Stimulated activated CD8-positive, alpha-beta memory T cell treated with anti-CD3 and anti-CD28 coated beads, Interleukin-15, amount 100 ng/mL, for 4 hours (primary cell): ENCODE results near the gene LTC4S.
"Not testable (repeated sequence)": the region's sequence is repeated elsewhere in the genome, so short reads cannot be mapped to it uniquely, and the experiment has no call there.

ENCODE experiments used
- DNase-seq, 2 donors: peaks; one replicate each; pipeline ENCODE4 v3.0.0-alpha.2; 2020; ENCODE audit warnings: low read depth in 2 of 2

LTC4S gene, protein sequence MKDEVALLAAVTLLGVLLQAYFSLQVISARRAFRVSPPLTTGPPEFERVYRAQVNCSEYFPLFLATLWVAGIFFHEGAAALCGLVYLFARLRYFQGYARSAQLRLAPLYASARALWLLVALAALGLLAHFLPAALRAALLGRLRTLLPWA

DNA sequence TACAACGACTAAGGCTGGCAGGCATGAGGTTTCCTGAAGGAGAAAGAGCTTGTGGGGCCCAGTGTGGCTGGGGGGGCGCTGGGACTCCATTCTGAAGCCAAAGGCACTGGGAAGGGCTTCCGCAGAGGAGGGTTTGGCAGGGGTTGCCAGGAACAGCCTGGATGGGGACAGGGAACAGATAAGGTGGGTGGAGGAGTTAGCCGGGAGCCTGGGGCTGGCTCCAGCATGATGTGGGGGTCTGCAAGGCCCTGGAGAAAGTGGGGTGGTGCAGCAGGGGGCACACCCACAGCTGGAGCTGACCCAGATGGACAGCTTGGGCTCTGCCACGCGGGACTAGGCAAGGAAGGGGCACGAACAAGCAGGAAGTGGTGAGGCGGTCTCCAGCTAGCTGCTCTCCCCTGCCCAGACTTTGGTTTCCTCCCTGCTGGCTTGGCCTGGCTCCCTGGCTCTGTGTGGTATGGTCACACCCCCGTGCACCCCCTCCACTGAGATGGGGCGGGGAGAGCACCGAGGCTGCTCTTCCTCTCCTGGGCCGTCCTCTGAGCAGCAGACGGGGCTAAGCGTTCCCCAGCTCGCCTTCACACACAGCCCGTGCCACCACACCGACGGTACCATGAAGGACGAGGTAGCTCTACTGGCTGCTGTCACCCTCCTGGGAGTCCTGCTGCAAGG lies at the start of gene LTC4S:
Gene LTC4S (plus strand): TSS at position 519 of the 672 bp plus-strand sequence. CDS start 95 bp downstream, at position 614.
- no peak for DNase-seq

DNA sequence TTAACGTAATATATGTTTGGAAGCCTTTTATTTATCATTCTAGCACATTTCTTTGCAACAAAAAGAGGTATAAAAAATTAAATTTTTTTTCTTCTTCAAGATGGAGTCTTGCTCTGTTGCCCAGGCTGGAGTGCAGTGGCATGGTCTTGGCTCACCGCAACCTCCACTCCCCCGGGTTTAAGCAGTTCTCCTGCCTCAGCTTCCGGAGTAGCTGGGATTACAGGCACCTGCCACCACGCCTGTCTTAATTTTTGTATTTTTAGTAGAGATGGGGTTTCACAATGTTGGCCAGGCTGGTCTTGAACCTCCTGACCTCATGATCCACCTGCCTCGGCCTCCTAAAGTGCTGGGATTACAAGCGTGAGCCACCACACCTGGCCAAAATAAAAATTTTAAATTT lies 49.7 kb upstream of the LTC4S start:
- not testable (repeated sequence) for DNase-seq

DNA sequence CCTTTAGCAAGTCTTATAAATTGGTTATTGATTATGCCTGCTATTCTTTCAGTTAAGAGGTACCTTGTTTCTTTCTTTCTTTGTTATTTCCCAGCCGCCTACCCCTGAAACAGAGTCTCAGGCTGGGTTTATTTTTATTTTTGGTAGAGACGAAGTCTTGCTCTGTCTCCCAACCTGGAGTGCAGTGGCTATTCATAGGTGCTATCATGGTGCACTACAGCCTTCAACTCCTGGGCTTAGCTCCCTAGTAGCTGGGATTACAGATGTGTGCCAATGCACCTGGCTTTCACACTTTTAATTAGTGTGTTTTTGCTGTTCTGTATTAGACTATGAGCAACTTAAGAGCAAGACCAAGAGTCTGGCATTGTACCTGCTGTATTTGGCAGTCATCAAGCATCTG lies 46.9 kb upstream of the LTC4S start:
- no peak for DNase-seq

DNA sequence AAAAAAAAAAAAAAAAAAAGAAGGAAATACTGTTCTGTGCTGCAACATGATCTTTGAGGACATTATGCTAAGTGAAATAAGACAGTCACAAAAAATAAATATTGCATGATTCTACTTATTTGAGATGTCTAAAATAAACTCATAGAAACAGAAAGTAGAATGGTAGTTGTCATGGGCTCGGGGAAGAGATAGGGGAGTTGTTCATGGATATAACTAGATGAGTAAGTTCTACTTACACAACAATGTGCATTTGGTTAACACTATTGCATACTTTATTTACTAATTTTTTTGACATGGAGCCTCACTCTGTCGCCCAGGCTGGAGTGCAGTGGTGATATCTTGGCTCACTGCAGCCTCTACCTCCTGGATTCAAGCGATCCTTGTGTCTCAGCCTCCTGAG lies 46.0 kb upstream of the LTC4S start:
- no peak for DNase-seq

DNA sequence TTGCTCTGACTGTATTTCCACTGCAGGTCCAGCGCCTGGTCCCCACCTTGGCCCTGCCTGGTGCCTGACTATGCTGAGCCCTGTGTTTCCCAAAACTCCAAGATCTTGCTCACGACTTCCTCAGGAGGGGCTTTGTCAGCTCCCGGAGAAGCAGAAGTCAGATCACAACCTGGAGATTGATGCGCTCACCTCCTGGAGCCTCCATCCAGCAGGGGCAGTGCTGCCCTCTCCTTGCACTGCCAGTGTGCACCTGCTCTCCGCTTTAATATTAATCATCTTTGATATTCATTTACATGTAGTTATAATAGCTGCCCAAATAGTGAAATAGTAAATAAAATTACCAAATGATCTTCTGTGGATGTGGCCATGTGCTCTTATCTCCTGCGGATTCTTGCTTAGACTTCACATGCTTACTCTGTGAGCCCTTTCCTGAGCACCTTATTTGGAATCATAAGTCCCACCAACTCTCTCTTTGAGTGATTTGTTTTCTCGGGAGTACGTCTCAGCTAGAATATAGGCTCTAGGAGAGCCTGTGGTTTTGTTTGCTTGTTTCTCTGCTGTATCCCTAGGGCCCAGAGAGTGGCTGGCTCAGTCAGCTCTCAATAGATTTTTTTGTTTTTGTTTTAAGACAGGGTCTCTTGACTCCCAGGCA lies 43.8 kb upstream of the LTC4S start:
- no peak for DNase-seq

DNA sequence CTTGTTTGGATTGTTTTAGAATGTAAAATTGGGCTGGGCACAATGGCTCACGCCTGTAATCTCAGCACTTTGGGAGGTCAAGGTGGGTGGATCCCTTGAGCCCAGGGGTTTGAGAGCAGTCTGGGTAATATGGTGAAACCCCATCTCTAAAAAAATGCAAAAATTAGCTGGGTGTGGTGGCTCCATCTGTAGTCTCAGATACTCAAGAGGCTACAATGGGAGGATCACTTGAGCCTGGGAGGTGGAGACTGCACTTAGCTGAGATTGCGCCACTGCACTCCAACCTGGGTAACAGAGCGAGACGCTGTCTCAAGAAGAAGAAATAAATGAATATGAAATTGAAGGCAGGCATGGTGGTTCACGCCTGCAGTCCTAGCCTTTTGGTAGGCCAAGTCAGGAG lies 39.8 kb upstream of the LTC4S start:
- DNase-seq, result no peak

DNA sequence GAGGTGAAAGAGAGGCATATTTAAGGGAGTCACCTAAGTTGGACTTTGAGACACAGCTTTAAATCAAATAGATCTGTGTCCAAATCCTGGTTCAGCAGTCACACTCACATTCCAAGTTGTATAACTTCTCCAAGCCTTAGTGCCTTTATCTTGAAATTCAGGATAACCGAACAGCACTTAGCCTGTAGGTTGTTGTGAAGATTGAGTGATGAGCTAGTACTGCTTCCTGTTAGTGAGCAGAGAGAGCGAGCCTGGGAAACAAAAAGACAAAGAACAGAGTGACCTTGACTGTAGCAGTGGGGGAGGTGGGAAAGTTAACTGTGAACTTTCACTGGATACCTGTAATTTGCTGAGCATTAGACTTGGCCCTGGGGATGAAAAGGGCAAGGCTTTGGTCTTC lies 38.8 kb upstream of the LTC4S start:
- DNase-seq, result no peak

DNA sequence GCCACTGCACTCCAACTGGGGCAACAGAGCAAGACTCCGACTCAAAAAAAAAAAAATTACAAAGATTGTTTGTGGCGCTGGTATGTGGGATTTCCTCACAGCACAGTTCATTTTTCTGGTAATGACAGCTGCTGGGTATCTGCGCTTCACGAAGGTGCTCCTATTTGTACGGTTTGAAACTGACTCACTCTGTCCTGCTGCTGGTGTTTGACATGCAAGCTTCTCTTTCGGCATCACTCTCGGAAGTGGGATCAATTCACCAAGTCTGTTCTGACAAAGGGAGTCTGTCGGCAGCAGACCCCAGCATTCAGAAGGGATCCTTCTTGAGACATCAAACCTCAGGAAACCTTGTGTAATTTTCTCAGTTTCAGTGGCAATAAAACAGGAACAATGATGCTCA lies 34.8 kb upstream of the LTC4S start:
- DNase-seq, result no peak

DNA sequence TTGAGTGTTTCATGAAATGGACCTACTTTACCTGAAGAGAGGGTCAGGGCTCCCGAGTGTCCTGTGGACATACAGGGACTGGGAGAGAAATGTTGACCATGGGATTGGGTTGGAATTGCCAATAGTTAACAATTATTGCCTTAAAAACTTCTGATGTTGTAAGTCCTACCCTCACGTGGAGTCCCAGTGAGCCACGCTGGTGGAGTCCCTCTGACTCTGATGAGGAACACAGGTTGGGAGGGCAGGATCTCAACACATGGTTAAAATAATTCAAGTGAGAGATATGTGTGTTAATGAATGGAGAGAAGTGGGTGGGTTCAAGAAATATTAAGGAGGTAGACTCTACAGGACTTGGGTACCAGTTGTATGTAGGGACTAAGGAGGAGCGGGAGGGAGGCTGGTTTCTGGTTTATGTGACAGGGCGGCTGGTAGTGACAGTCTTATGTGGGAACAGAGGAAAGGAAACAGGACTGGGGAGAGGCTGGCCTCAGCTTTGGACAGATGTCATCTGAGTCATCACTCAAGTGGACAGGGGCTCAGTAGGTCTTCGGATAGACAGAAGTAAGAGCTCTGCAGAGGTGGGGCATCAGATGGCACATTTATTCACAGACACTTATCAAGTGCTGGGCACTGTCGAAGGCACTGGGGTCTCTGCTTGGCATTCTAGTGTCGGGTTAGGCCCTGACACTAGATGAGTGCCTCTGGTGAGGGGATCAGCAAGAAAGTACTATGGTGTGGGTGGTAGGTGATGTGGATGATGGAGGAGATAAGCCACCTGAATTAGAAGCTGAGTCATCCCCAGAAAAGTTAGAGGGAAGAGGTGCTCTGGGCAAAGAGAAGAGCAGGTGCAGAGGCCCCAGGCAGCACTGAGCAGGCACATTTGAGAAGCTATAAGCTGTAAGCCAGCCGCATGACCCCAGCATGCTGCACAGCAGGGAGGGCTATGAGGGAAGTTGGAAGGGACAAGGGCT lies 33.9 kb upstream of the LTC4S start:
- DNase-seq, result peak in 1 of 2 donors; percentile 2

DNA sequence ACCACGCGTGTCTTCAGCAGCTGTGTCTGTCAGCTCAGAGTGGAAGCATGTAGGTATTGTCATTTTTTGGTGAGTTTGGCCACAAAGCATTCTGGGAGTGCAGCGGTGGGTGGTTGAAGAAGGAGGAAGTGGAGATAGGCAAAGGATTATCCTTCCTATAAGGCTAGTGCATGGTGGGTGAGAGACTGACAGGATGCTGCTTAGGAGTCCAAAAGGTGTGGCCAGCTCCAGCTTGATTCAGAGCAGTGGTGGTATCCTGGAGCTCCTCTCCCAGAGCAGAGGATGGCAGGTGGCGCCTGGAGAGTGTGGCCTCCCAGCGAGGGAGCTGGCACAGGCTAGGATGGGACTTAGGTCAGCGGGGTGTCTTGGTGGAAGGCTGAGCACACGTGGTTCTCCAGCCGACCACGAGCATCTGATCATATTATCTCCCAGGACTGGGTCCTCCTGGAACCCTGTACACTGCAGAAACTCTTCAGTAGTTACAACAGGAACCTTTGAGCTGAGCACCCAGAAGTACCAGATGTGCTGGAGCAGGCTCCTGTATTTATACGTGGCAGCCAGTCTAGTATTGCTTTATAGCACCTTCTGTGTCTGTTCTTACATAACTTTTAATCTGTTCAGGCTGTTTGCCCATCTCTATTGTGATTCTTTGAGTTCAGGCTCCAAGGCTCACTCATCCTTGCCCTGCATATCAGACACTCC lies 31.6 kb upstream of the LTC4S start:
- DNase-seq, result no peak

DNA sequence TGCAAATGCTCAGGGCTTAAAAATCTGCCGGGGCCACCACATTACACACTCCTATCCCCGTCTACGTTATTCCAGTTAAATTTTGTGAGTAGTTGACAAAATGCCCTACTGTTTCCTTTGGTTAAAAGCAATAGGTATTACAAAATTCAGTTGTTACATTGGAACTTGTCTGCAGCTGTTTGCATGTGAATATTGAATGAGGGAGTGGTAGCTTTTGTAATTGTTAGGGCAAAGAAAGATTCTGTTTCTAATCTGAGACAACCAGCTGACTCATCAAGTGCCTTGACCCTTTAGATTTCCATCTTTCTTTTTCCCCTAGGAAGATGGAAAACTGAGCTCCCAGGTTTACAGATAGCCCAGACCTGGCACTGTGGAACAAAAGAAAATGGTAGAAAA lies 31.0 kb upstream of the LTC4S start:
- no peak for DNase-seq

DNA sequence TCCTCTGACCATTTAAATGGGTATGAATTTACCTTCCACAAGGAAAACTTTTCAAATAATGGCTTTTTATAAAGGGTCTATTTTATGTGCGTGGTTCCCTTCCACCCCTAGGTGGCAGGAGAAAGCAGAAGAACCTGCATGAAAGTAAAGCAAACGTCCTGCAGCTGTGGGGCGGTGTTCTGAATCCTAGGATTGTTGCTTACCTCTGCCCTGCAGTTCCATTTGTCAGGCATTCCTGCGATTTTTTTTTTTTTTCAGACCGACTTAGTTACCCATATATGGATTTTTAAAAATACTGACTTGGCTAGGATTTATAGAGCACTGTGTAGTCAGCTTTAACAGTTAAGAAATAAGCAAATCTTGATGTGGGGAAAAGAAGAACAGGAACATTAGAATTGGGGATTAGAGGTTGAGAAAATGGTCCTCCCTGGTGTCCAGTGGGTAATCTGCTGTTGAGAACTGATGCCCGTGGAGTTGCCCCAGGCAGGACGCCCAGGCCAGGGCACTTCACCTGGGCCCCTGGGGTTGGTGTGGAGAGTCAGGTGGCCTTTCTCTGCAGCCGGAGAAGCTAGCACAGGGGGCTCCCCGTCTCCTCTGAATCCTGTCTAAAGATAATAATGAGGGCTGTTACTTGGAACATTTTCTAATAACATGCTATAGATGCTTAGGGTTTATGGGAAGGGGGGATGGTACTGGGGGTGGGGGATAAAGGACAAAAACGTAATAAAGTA lies 30.4 kb upstream of the LTC4S start:
- peak in 1 of 2 donors; percentile 10 for DNase-seq

DNA sequence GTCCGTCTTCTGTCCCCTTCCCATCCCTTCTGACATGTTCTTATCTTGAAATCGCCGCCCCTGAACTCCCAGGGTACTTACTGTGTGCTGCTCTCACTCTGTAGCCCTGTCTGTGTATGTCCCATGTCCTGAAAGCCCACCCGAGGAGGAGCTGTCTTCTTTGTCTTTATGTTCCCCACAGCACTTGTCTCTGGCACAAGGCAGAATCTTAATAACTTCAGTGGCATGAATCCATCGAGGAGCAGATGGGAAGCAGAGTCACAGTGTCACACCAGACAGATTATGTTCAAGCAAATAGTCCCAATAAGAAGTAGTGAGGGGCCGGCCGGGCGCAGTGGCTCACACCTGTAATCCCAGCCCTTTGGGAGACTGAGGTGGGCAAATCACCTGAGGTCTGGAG lies 29.7 kb upstream of the LTC4S start:
- DNase-seq, result no peak

DNA sequence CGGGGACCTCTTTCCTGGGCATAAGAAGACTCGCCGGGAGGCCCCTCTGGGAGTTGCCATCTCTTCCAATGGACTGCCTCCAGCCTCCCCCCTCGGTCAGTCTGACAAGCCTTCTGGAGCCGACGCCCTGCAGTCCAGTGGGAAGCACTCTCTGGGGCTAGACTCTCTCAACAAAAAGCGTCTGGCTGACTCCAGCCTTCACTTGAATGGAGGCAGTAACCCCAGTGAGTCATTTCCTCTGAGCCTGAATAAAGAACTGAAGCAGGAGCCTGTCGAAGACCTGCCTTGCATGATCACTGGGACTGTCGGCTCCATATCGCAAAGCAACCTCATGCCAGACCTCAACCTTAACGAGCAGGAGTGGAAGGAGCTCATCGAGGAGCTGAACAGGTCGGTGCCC lies 28.4 kb upstream of the LTC4S start:
- no peak for DNase-seq

DNA sequence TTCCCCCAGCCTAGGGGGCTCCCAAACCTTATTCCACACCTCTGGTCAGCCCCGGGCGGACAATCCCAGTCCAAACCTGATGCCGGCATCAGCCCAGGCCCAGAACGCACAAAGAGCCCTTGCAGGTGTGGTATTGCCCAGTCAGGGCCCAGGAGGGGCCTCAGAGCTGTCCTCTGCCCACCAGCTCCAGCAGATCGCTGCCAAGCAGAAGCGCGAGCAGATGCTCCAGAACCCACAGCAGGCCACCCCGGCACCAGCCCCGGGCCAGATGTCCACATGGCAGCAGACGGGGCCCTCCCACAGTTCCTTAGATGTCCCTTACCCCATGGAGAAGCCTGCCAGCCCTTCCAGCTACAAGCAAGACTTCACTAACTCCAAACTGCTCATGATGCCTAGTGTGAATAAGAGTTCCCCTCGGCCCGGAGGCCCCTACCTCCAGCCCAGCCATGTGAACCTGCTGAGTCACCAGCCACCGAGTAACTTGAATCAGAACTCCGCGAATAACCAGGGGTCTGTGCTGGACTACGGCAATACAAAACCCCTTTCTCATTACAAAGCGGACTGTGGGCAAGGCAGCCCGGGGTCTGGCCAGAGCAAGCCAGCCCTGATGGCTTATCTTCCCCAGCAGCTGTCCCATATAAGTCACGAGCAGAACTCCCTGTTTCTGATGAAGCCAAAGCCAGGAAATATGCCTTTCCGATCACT lies 27.6 kb upstream of the LTC4S start:
- no peak for DNase-seq

DNA sequence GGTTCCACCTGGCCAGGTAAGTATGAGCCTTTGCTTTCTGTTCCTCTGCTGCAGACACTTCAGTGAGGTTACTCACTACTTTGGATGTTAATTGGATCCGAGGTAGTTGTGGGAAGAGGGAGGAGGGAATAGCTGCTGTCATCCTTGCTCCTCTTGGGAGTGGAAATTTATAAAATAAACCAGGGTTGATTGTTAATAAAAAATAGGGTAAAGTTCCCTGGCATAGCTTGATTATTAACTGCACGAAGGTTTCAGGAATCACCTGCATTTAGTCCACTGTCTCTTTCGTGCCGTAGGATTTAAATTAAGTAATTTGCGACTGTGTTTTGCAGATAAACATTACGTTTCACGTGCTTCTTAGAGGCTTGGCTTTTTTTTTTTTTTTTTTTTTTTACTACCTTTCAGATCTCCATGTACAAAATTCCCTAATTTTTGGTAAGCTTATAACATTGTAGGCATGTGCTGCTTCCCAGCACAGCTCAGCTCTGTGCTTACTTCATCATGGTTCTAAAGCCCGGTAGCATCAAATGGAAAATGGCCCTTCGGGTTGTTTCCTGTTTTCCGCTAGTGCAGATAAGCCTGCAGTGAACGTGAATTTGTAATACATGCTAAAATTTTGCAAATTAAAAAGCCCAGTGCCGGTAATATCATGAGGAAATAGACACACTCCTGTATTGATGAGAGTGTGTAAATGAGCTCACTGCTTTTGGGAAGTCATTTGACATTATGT lies 26.9 kb upstream of the LTC4S start:
- DNase-seq, result no peak

DNA sequence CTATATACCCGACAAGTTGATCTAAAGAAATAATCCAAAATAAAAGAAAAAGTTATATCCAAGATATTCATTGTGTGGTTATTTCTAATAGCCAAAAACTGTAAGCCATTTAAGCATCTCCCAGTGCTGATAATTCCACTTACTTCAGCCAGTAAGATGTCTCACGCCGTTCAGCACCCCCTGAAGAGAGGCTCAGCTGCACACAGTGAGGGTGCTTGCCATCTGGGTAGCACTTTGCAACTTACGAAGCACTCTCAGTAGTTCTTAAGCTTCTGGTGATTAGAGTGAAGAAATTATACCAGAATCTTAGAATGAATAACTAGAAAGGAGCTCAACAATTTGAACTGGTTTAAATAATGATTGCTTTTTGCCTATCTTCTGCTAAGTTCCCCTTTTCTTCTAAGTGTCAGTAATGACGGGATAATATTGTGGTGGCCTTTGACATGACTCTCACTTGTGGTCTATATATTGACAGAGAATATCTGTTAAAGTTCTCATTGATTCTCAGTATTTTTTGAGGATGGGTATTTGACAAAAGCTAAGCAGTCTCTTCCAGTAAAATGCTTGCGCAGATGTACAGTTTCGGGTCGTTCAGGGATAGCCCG lies 26.2 kb upstream of the LTC4S start:
- no peak for DNase-seq

DNA sequence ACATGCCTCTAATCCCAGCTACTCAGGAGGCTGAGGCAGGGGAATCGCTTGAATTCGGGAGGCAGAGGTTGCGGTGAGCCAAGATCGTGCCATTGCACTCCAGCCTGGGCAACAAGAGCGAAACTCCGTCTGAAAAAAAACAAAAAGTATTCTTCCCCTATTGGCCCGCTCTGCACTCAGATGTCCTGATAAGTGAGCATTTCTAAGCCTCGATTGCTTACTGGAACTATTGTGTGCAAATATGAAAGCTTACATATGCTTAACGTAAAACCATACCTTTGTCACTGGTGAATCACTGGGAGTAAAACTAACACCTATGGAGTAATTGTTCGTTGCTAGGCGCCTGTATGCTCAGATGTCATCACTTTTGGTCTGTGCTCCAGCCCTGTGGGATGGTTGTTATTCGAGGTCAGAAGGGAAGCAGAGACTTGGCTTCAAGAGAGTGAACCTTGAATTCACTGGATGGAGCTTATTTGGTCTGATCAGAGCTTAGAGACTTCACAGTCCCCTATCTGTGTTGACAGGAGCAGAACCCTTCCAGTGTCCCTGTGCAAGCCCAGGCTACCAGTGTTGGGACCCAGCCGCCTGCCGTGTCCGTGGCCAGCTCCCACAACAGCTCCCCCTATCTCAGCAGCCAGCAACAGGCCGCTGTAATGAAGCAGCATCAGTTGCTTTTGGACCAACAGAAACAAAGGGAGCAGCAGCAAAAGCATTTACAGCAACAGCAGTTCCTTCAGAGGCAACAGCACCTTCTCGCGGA lies 25.3 kb upstream of the LTC4S start:
- no peak for DNase-seq
